Bronchial epithelial cell (primary cell): Measurements from ENCODE around the gene OTOP3. TPM values are rescaled to one million over a fixed set of nuclear protein-coding genes. Genes with fewer than 3 reads are reported as not detected.

ENCODE experiments used
- DNase-seq: peaks from one replicate; pipeline ENCODE4 v3.0.0-alpha.2; 2010; ENCODE audit warnings: low read depth
- FAIRE-seq: peaks from 2 replicates; lab custom pipeline; 2011; peaks lifted over from hg19 to GRCh38; lab: Jason Lieb, UNC
- H3K27me3 ChIP-seq: 2 replicates; pipeline ENCODE4 v1.5.1; 2011; ENCODE audit warnings: low read length; ENCODE audit not compliant: control insufficient read depth, insufficient read depth
- H3K36me3 ChIP-seq: 2 replicates; pipeline ENCODE4 v1.5.1; 2011; ENCODE audit warnings: low read length; ENCODE audit not compliant: control insufficient read depth, insufficient read depth
- H3K4me3 ChIP-seq: 2 replicates; pipeline ENCODE4 v1.5.1; 2011; ENCODE audit warnings: mild to moderate bottlenecking, low read depth, low read length, control low read depth
- total RNA-seq: library from RNA; depleted of rRNA; stranded (reverse); fragments of >200 nt; gene quantifications from 2 replicates; pipeline ENCODE4 v1.2.1, GENCODE V29; 2014
- TF ChIP-seq, protein P1 (sequence below): IDR thresholded peaks from 2 replicates; pipeline ENCODE4 v1.5.1; 2011; ENCODE audit warnings: mild to moderate bottlenecking, moderate library complexity, low read length, control low read depth, inconsistent platforms; ENCODE audit not compliant: insufficient read depth, severe bottlenecking

Gene OTOP3
- total RNA-seq, 1 donor from 2014 or later: under 0.01 TPM

DNA sequence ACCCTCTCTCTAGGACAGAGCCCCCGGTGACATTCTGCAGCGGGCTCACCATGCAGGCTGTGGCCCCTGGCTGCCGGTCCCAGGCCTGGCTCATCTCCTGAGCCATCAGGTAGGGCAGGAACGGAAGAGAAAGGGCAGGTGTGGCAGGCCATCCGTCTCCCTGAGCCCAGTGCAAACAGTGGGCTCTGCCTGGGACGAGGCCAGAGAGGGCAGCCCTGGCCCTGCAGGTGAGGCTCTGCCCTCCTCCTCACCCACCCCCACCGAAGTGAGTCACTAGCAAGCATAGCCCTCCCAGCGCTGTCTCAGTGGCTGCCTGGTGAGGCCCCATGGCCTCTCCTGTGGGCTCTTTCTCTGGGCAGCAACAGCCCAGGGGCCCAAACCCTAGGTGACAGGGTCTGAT is 14.5 kb downstream of the OTOP3 start:
- peak; percentile 25 for DNase-seq
- TF ChIP-seq, protein P1, sequence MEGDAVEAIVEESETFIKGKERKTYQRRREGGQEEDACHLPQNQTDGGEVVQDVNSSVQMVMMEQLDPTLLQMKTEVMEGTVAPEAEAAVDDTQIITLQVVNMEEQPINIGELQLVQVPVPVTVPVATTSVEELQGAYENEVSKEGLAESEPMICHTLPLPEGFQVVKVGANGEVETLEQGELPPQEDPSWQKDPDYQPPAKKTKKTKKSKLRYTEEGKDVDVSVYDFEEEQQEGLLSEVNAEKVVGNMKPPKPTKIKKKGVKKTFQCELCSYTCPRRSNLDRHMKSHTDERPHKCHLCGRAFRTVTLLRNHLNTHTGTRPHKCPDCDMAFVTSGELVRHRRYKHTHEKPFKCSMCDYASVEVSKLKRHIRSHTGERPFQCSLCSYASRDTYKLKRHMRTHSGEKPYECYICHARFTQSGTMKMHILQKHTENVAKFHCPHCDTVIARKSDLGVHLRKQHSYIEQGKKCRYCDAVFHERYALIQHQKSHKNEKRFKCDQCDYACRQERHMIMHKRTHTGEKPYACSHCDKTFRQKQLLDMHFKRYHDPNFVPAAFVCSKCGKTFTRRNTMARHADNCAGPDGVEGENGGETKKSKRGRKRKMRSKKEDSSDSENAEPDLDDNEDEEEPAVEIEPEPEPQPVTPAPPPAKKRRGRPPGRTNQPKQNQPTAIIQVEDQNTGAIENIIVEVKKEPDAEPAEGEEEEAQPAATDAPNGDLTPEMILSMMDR: no peak
- no peaks in the 10 kb centered on the region for H3K36me3 ChIP-seq
- FAIRE-seq: no peak
- no peaks in the 10 kb centered on the region for H3K27me3 ChIP-seq
- no peak overlapping the region for H3K4me3 ChIP-seq

DNA sequence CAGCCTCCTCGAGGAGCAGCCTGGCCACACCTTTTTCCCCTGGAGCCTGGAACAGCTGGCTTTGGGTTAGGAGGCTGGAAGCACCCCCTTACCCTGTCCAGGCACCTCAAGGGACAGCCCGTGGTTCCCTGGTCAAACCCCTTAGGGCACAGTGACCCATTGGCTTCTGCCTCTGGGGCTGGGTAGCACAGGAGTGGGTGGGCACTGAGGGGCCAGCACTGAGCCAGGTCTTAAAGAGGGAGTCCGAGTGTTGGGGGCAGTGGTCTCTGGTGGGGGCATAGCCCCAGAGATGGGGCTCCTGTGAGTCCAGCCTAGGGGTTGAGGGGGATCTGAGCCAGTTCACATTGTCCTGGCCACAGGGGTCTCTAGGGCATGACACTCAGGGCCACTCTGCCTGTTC is 15.4 kb downstream of the OTOP3 start:
- H3K27me3 ChIP-seq: no peaks in the 10 kb centered on the region
- H3K4me3 ChIP-seq: no peak overlapping the region
- H3K36me3 ChIP-seq: no peaks in the 10 kb centered on the region
- DNase-seq (no peak), FAIRE-seq (no peak)
- TF ChIP-seq, protein P1: no peak

DNA sequence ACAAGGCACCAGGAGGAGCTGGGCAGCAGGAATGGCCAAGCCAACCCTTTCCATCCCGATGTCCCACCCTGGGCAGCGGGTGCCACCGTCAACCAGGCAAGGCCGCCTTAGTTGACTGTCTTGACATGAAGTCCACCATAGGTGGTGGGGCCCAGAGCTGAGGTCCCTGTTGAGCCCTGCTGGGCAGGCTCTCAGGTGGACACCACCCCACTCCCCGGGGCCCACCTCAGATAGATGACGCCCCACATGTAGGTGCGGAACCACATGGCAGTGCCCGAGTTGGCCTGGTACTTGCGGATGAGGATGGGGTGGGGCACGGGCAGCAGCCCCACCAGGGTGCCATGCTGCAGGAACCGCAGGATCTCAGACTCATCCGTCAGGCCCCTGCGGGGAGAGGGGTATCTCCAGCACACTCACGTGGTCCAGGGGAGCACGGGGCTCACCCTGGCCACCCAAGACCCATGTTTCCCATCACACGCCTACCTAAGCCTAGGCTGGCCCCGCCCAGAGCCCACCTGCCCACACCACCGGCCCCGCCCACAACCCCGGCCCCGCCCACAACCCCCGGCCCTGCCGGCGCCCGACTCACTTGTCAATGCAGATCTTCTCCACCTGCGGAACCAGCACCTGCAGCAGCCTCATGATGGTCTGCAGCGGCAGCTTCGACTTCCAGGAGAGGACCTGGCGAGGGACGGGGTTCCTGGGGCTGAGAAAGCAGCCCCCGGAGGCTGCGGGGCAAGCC is 16.2 kb downstream of the OTOP3 start:
- peaks cover 2% of the 10 kb centered on the region for H3K27me3 ChIP-seq
- DNase-seq (no peak), FAIRE-seq (no peak)
- H3K4me3 ChIP-seq: no peak overlapping the region
- no peaks in the 10 kb centered on the region for H3K36me3 ChIP-seq
- TF ChIP-seq, protein P1: no peak

DNA sequence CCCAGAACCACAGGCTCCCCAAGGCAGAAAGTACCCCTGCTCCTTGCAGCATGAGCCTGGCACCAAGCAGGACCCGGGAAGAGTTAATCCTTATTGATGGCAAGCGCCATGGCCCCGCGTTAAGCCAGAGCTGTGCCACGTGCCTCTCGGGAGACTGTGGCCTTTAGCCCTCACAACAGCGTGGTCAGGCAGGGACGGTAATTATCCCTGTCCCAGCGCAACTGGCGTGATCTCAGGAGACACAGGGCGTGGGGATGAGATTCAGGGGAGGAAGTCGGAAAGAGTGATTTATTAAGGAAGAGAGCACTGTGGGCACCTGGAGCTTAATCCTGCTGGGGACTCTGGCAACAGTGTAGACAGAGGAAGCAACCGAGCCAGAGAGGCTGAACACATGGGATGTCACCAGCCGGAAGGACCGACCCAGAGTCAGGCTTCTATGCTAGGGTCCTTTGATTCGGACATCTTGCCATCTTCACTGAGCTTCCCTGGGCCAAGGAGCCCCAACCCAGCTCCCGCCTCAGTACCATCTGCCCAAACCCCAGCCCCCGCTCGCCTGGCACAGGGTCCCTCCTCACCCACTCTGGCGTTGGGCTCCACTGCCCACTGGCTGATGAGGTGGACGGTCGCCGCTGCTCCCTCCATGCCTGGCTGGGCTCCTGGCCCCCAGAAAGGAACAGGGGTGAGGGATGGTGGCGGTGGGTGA is 16.9 kb downstream of the OTOP3 start:
- H3K36me3 ChIP-seq: no peaks in the 10 kb centered on the region
- TF ChIP-seq, protein P1: no peak
- DNase-seq (no peak), FAIRE-seq (no peak)
- H3K4me3 ChIP-seq: no peak overlapping the region
- H3K27me3 ChIP-seq: peaks cover 2% of the 10 kb centered on the region

DNA sequence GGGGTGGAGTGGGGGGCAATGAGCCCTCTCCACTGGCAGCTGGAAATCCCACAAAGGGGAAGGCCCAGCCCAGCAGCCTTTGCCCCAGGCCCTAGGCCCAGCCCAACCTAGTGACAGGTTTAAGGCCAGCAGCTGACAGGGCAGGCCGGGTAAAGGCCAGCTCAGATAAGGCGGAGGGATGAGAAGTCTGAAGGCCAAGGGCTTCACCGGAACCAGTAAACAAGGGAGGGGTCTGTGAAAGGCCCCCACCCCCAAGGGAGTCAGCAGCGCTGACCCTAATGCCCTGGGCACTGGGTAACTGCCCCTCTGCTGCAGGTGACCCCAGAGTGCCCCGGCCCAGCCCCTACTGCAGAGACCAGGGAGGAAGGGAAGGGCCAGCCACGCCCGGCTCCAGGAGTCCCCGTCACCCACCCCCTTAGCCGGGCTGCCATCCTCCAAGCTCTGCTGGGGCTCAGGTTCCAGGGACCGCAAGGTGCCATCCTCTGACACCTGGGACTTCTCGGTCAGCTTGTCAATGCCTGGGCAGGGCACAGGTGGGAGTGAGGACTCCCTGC is 17.5 kb downstream of the OTOP3 start:
- no peak for DNase-seq
- no peak overlapping the region for H3K4me3 ChIP-seq
- no peak for FAIRE-seq

More for the DNA sequence above, 17.5 kb downstream of the OTOP3 start:
- H3K27me3 ChIP-seq: peaks cover 2% of the 10 kb centered on the region
- TF ChIP-seq, protein P1: no peak
- H3K36me3 ChIP-seq: no peaks in the 10 kb centered on the region
